GM18873 (cell line): ENCODE data around the gene POGLUT2.

Experiments used
- ATAC-seq: cut with Tn5 transposase; IDR thresholded peaks from one replicate; pipeline ENCODE4 v1.9.1; 2021; ENCODE audit warnings: mild to moderate bottlenecking, moderate library complexity, moderate number of reproducible peaks; ENCODE audit not compliant: unreplicated experiment, low FRiP score

POGLUT2 gene

DNA sequence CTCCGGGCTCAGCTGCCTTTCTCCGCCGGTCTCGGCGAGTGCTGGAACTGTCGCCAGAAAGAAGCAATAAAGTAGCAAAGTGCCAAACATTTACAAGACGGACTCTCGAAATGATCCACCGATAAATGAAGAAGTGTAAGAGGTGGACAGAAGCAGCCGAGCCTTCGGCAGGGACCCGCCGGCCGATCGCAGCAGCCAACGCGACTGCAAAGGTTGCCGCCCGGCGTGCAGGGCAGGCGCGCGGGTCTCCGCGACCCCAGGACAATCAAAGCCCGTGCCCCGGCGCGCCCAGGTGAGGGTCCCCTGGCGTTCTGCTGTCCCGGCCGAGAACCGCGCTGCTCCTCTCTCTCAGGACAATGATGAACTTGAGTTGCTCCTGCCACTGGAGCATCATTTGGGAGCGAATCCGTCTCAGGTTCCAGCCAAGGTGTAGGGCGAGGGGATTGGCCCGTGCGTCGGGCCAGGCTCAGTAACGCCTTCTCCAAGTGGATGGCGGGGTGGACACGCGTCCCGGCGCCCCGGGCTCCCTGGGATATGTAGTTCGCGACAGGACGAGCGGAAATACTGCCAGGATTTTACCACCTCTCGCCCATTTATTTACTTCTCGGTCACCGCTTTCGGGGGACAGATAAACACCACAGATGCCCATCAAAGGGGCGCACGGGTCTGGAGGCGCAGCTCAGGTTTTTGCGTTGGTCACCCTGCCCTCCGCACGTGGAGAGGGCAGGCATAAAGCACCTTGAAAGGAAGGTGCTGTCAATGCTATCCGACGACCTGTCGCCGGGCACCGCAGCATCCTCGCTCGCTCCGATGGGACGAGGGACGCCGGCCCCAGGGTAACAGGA, at the start of gene POGLUT2, which contains the start of gene BIVM:
Gene POGLUT2, minus strand, starts transcription at position 396 of the 845 bp plus-strand sequence. Its CDS starts 306 bp downstream, at position 90.
Gene BIVM, plus strand, starts transcription at position 539 of the 845 bp plus-strand sequence. CDS start 8,149 bp downstream, outside the sequence.
- peak; percentile 86 for ATAC-seq

DNA sequence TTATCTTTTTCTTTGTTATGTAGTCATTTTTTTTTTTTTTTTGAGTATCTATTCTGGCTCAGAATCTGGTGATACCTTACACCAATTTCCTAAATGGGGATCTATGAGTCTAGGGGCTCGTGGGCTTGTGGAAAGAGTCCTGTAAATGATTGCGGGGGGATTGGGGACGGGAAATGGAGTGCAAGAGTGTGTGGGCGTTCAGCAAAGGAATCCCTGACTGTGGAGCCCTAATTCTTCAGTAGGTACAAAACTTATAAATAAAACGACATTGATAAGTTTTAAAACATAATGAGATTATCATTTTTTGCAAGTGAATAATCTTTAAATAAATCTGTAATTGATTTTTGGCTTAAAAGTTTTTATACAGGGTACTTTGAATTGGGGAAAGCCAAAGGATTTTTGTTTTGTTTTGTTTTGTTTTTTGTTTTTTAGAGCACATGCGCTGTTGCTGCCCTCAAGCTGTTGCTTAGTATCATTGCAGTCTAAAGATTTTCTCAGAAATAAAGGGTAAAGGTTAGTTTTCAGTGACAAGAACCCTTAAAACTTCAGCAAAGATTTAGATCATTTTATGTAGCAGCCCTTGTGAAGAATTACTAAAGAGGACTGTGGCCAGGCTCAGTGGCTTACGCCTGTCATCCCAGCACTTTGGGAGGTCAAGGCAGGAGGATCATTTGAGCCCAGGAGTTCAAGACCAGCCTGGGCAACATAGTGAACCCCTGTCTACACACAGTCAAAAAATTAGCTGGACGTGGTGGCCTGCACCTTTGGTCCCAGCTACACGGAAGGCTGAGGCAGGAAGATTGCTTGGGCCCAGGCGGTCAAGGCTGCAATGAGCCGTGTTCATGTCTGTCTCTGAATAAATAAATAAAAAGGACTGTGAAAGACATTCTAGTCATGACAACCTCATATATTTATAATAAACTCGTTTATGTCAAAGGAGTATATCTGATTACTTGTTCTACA, 48.8 kb upstream of the POGLUT2 start:
- no peak for ATAC-seq

DNA sequence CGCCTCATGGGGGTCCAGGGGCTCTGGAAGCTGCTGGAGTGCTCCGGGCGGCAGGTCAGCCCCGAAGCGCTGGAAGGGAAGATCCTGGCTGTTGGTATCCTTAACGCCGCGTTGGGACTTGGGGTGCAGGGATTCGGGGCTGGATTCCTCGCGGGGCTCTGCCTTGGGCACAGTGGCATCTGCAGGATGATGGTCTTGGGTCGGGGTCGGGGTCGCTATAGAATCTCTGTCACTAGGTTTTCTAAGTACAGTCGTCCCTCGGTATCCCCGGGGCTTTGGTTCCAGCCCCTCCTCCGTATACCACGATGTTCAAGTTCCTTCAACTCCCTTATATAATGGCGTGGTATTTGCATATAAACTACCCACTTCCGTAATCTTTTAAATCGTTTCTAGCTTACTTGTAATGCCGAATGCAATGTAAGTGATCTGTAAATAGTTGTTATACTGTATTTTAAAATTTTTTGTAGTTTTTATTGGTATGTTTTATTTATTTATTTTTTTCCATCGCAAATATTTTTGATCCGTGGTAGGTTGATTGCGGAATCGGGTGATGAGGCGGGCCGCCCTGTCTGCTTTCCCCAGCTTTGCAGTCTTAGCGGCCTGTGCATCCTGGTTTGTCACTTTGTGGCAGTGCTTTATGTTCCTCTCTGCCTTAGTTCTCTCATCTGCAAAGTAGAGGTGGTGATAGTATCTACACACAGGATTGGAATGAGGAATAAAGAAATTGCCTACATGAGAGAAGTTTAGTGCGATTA, 47.7 kb upstream of the POGLUT2 start:
- peak; percentile 31 for ATAC-seq

DNA sequence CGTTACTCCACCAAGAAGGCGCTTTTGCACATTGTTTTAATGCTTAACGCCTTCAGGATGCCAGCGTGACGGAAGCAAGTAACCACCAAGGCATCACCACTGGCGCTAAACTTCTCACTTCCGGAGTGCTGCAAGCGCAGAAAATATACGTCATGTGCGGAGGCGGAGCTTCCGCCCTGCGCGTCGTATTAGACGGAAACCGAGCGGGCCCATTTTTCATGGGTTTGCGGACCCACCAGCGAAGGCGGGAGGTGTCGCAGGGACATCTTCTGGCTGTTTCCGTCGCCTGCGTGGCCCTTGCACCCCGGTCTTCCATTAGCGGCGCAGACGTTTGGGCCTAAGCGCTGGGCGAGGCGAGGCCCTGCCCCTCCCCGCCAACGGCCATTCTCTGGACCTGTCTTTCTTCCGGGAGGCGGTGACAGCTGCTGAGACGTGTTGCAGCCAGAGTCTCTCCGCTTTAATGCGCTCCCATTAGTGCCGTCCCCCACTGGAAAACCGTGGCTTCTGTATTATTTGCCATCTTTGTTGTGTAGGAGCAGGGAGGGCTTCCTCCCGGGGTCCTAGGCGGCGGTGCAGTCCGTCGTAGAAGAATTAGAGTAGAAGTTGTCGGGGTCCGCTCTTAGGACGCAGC, 47.0 kb upstream of the POGLUT2 start, which contains the start of gene ERCC5:
Gene ERCC5, plus strand, starts transcription at position 403 of the 631 bp plus-strand sequence. CDS start 235 bp downstream, outside the sequence.
- peak; percentile 81 for ATAC-seq

DNA sequence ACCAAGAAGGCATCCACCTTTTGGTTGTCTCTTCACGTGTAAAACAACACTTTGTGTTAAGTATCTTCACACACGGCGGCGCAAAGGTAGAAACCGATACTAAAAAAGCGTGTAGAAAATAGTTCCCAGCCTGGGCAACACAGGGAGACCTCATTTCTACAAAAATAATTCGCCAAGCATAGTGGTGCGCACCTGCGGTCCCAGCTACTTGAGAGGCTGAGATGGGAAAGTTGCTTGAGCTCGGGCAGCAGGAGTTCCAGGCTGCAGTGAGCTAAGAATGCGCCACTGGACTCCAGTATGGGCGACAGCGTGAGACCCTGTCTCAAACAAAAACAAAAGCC, 46.5 kb upstream of the POGLUT2 start:
- peak; percentile 25 for ATAC-seq

DNA sequence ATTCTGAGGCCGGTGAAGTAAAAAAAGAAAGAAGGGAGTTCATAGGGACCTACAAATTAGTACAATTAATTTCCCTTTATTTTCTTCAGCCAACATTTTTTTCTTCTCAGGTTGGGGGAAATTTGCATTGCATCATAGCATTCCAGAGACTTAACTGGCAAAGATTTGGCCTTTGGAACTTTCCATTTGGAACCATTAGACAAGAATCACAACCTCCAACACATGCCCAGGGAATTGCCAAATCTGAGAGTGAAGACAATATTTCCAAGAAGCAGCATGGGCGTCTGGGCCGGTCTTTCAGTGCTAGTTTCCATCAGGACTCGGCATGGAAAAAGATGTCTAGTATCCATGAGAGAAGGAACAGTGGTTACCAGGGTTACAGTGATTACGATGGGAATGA, 40.7 kb upstream of the POGLUT2 start:
- ATAC-seq, result no peak

DNA sequence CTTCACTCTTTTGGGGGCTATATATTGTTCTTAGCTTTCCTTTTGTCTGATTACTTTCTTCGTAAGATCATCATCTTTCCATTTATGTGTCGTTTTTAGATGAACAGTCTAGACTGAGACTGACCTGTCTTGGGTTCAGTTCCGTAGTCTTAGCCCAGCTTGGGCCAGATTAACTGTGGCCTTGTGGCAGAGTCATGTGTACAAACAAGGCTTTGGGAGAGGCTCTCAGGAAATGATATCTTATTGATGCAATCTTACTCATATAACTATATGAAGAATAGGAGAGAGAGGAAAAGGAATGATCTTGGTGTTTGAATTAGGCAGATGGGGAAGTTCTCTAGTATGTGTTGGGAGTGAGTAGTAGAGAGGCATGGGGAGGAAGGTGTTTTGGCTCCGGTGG, 40.2 kb upstream of the POGLUT2 start:
- no peak for ATAC-seq

DNA sequence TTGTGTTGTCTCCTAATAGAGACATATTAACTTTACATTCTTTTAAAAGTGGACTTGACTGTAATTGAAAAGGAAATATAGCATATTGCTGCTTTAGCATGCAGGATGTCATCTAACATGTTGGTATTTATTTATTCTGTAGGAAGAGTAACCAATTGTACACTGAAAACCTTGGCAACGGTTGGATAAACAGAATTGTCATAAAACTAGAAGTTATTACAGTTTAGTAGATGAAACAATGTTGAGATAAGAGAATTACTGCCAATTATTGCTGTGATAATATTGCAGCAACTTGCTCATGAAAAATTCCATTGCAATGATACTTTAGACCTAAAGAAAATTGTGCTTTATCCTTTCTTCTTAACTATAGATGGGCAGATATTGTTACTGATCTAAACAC, 39.5 kb upstream of the POGLUT2 start:
- no peak for ATAC-seq

DNA sequence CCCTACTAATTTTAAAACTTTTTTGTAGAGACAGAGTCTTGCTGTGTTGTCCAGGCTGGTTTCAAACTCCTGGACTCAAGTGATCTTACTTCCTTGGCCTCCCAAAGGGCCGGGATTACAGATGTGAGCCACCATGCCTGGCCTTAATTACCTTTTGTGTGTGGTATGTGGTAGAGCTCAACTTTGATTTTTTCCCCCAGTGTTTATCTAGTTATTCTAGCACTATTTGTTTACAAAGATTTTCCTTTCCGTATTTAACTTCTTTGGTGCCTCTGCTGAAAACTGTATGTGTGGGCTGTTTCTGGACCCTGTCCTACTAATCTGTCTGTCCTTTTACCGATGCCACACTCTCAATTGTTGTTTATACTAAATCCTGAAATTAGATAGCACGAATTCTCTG, 37.7 kb upstream of the POGLUT2 start:
- ATAC-seq, result no peak

DNA sequence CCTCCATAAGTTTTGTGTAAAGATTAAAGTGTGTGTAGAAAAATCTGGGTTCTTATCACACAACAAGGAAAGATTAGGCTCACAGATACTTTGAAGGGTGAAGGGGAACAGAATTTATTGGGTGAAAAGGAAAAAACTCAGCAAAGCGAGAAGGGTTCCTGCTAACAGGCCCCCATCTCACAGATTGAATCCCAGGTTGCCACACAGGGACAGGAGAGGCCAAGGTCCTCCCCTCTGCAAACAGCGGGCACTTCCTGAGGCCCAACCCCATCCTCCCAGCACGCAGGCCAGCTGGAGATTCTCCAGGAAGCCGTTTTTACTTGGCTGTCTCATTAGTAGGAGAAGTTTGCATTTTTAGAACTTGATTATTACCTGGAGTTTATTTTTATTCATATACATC, 31.9 kb upstream of the POGLUT2 start:
- ATAC-seq, result no peak

DNA sequence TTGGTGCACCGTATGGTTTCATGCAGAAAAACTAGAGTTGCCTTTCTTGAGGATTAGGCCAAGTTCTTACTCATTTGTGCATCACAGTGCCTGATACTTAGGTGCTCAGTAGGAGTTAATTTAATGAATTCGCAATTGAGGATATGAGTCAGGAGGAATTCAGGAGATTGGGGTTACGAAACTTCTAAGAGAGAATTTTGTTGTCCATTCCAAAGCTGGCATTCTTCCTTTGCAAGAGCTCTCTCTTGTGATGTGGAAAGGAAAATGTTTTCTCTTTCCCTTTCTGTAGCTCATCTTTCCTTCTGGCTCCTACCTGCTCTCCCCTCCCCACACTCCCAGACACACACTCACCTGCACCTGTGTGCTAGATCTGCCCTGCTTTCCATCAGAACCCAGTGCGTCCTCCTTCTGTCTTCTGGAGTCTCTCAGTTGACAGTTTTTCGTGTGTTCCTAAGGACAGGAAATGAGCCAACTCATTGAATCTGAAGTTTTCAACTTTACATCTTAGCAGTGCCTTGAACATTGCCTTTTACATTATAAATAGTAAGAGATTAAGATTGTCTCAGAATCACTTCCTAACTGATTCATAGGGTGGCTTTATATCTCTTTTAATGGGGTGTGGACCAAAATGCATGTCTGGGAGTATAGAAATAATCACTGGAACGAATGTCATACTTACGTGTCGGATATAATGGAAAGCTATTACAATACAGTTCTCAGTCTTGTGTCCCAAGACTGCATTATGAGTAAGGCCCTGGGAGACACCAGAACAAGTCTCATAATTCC, 27.3 kb upstream of the POGLUT2 start:
- ATAC-seq, result no peak

DNA sequence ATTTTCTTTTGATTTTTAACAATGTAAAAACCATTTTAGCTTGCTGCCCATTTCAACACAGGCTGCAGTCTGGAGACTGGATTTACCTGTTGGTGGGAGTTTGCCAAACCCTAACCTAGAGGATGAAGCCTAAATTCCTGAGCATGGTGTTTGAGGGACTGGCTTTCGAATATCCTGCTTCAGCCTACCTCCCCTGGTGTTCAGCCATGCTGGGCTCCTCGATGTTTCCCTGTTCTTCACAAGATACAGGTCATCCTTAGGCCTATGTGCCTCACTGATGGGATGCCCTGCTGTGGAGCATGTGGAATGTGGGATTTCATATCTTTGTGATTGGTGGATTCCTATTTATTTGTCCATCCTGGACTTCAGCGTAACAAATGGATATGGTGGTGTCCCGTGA, 26.6 kb upstream of the POGLUT2 start:
- no peak for ATAC-seq

DNA sequence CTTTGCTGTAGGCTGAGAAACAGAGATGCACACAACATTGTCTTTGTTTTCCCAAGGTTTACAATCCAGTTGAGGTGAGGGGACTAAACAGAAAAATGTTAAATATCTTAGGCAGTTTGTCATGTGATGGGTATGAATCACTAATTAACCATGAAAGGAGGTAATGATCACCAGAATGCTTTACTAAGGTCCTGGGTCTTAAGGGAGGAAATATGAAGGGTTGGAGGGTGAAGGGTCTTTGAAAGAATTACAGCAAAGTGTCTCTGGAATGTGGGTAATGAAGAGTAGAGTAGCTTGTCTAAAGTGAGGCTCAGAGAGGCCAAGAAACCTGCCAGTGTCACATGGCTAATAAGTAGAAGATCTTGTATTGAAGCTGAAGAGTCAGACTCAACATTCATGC, 19.1 kb upstream of the POGLUT2 start:
- ATAC-seq, result no peak

DNA sequence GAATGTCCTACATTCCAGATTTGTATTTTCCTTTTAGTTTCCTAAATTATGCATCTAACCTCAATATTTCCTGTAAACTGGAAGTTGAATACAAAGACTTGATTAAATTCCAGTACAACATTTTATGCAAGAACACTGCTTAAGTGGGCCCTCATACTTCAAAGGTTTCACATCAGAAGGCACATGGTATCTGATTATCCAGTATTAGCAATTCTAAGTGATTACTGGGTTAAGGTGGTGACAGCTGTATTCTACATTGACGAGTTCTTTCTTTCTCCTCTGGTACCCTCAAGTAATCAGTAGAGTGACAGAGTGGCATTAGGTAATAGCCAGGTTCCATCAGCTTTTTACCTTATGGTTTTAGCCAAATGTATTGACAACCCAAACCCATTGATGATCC, 18.5 kb upstream of the POGLUT2 start:
- ATAC-seq, result no peak

DNA sequence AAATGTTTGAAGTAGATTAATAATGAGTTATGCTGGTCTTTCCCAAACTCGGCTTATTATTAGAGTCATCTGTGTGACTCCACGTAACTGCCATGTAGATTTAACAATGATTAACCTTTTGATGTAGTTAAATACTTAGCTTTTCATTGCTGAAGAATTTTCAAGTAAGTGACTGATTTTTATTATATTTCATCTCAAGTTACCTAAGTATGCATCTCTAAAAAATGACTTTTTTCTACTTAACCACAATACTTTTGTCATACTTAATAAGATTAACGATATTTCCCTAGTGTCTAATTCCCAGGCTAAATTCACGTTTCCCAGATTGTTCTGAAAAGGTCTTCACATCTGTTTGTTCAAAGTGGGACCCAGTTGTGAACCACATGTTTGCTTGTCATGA, 17.9 kb upstream of the POGLUT2 start:
- no peak for ATAC-seq

DNA sequence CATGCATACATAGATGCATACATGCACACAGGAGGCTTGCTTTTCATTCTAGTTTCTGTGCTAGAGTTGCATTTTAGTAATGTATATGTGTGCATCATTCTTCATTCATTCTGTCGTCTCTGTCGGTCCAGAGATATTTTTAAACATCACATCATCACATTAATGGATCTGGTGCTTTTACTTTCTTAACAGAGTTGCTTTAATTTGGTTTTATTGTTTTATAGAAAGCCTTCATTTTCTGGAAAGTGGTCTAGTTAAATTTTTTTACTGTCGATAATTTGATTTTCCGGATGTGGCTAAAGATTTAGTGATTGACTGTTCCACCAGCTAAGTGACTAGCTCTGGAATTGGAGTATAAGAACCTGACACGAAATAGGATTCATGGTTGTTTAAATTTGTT, 17.0 kb upstream of the POGLUT2 start:
- ATAC-seq, result no peak

DNA sequence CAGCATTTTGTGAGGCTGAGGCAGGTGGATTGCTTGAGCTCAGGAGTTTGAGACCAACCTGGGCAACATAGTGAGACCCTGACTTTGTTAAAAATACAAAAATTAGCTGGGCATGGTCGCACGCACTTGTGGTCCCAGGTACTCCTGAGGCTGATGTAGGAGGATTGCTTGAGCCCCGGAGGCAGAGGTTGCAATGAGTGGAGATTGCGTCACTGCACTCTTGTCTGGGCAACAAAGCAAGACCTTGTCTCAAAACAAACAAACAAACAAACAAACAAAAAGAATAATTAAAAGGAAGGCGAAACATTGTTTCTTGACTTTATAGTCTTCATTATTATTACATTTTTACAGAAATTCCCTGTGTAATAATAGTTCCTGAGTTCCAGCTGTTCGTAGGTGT, 16.0 kb upstream of the POGLUT2 start:
- ATAC-seq, result no peak

DNA sequence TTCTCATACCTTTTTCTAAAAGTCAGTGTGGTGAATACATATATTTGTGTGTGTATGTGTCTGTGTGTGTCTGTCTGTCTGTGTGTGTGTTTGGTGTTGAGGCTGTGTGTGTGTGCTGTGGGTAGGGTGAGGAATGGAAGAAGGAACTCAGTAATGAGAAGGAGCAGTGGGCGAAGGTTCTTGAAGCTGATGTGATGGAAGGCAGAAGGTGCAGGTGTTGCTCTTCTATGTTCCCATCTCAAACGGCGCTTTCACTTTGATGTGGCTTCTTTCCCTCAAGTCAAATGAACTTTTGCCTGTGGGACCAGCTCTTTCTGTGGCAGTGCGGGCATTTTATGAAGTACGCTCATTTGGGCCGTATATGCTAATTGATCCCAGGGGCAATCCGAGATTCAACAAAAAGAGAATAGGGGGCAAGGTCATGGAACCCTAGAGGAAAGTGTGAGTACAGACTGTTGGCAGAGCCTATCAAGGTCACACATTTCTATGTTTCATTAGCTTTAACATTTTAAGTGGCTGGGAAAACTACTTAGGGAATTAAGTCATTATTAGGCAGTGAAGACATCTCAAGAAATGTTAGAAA, 15.3 kb upstream of the POGLUT2 start:
- ATAC-seq, result no peak
